OCI-LY1 (cell line): ENCODE data around the gene UHRF2.
"Not testable (repeated sequence)": the region's sequence is repeated elsewhere in the genome, so short reads cannot be mapped to it uniquely, and the experiment has no call there.

Source experiments
- H2AFZ ChIP-seq: fragments of 200-600 bp; sonication (generic), shearing (Covaris generic); 2 replicates; pipeline ENCODE4 v1.6.0; 2014; ENCODE audit warnings: antibody characterized with exemption, mild to moderate bottlenecking, low read length
- H3F3A ChIP-seq: fragments of 200-600 bp; sonication (generic), shearing (Covaris generic); 2 replicates; pipeline ENCODE4 v1.6.0; 2014; ENCODE audit warnings: mild to moderate bottlenecking, antibody characterized with exemption, low read length, moderate library complexity; ENCODE audit not compliant: insufficient read depth
- H3K27ac ChIP-seq: fragments of 200-600 bp; sonication (generic); 2 replicates; pipeline ENCODE4 v1.5.1; 2014; ENCODE audit warnings: low read length, mixed run types, mild to moderate bottlenecking, low read depth; ENCODE audit not compliant: poor library complexity, severe bottlenecking
- H3K27me3 ChIP-seq: fragments of 200-600 bp; sonication (generic); 2 replicates; pipeline ENCODE4 v1.6.0; 2014; ENCODE audit warnings: antibody characterized with exemption, mild to moderate bottlenecking, low read length, moderate library complexity; ENCODE audit not compliant: insufficient read depth
- H3K36me3 ChIP-seq: fragments of 200-600 bp; sonication (generic); 2 replicates; pipeline ENCODE4 v1.6.1; 2014; ENCODE audit warnings: mild to moderate bottlenecking, antibody characterized with exemption, low read length, moderate library complexity, mixed read lengths; ENCODE audit not compliant: insufficient read depth
- H3K4me1 ChIP-seq: fragments of 200-600 bp; sonication (generic); 2 replicates; pipeline ENCODE4 v1.5.1; 2014; ENCODE audit warnings: mild to moderate bottlenecking, low read length, moderate library complexity; ENCODE audit not compliant: insufficient read depth, severe bottlenecking
- H3K4me2 ChIP-seq: fragments of 200-600 bp; sonication (generic), shearing (Covaris generic); 2 replicates; pipeline ENCODE4 v1.6.1; 2014; ENCODE audit warnings: low read length
- H3K4me3 ChIP-seq: fragments of 200-600 bp; sonication (generic); 2 replicates; pipeline ENCODE4 v1.5.1; 2014; ENCODE audit warnings: low read length, low read depth, mild to moderate bottlenecking, mixed read lengths; ENCODE audit not compliant: poor library complexity, severe bottlenecking
- H3K79me2 ChIP-seq: fragments of 200-600 bp; shearing (Covaris generic); 2 replicates; pipeline ENCODE4 v1.6.1; 2016; ENCODE audit warnings: mixed run types, low read length, mixed read lengths; ENCODE audit not compliant: insufficient read depth
- H3K9ac ChIP-seq: fragments of 200-600 bp; sonication (generic), shearing (Covaris generic); 2 replicates; pipeline ENCODE4 v1.6.1; 2014; ENCODE audit warnings: mild to moderate bottlenecking, low read length, mixed read lengths
- H3K9me2 ChIP-seq: fragments of 200-600 bp; sonication (generic), shearing (Covaris generic); 2 replicates; pipeline ENCODE4 v1.6.1; 2014; ENCODE audit warnings: low read depth, mild to moderate bottlenecking, low read length, mixed read lengths
- H3K9me3 ChIP-seq: fragments of 200-600 bp; shearing (Covaris generic); 2 replicates; pipeline ENCODE4 v1.6.1; 2014; ENCODE audit warnings: low read length, mixed read lengths
- H4K20me1 ChIP-seq: fragments of 200-600 bp; sonication (generic), shearing (Covaris generic); 2 replicates; pipeline ENCODE4 v1.6.0; 2016; ENCODE audit warnings: mild to moderate bottlenecking, low read length; ENCODE audit not compliant: insufficient read depth
- CTCF ChIP-seq: fragments of 200-600 bp; sonication (generic), shearing (Covaris generic); IDR thresholded peaks from 2 replicates; pipeline ENCODE4 v1.5.1; 2017; ENCODE audit warnings: mild to moderate bottlenecking, antibody characterized with exemption, low read length, moderate library complexity, mixed read lengths
- EZH2 ChIP-seq: fragments of 200-600 bp; sonication (generic), shearing (Covaris generic); IDR thresholded peaks from 2 replicates; pipeline ENCODE4 v1.8.0; 2017; ENCODE audit warnings: borderline replicate concordance, mixed run types, mild to moderate bottlenecking, antibody characterized with exemption, low read length, moderate library complexity, mixed read lengths

Gene UHRF2

DNA sequence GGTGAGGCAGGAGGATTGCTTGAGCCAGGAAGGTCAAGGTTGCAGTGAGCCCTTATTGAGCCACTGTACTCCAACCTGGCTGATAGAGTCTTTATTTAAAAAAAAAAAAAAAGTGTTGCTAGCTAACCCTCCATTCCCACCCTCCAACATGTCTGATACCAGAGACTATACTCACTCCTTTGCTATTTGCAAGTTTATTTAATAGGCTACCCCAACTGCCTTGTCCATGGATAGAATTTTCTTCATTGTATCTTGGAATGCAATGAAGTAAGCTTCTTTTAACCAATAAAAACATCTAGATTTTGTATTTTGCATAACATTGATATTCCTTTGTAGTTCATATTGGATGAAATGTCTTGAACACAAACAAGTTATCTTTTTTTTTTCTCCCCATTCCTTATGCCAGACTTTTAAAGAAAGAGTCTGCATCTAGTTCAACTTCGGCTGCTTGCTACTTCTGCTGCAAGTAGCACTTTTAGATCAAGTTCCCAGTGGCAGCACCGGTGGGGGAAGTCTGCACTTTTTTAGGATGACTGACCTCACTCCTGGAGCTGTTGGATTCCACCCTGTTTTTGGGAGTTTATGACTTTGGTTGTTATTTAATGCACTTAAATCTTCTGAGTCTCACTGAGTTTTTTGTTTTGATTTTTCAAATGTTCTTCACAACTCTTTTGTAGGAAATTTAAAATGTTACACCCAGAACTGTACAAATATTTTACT, 112.5 kb downstream of the UHRF2 start:
- no peak overlapping the region for H3K9ac ChIP-seq
- H3K79me2 ChIP-seq = no peaks in the 10 kb centered on the region
- H3K36me3 ChIP-seq = no peaks in the 10 kb centered on the region
- H3K9me2 ChIP-seq = no peaks in the 10 kb centered on the region
- no peak for TF ChIP-seq CTCF
- no peak for TF ChIP-seq EZH2
- H4K20me1 ChIP-seq = no peaks in the 10 kb centered on the region
- H3K4me3 ChIP-seq = no peak overlapping the region
- no peaks in the 10 kb centered on the region for H3K9me3 ChIP-seq
- no peak overlapping the region for H2AFZ ChIP-seq
- no peaks in the 10 kb centered on the region for H3K4me1 ChIP-seq
- H3K27me3 ChIP-seq = no peaks in the 10 kb centered on the region
- no peak overlapping the region for H3K27ac ChIP-seq
- no peaks in the 10 kb centered on the region for H3F3A ChIP-seq
- no peak overlapping the region for H3K4me2 ChIP-seq

GRCh38 chr9:6535594-6535993, 122.6 kb downstream of the UHRF2 start:
- Histone ChIP-seq H3K9ac (no peak overlapping the region), H3K79me2 (no peaks in the 10 kb centered on the region), H3K4me2 (no peak overlapping the region), H3F3A (no peaks in the 10 kb centered on the region), H3K36me3 (no peaks in the 10 kb centered on the region), H3K27me3 (no peaks in the 10 kb centered on the region), H3K9me2 (no peaks in the 10 kb centered on the region), H4K20me1 (no peaks in the 10 kb centered on the region), H3K4me1 (no peaks in the 10 kb centered on the region), H3K27ac (no peak overlapping the region), H3K4me3 (no peak overlapping the region), H3K9me3 (no peaks in the 10 kb centered on the region), H2AFZ (no peak overlapping the region)
- TF ChIP-seq CTCF (no peak), EZH2 (no peak)

DNA sequence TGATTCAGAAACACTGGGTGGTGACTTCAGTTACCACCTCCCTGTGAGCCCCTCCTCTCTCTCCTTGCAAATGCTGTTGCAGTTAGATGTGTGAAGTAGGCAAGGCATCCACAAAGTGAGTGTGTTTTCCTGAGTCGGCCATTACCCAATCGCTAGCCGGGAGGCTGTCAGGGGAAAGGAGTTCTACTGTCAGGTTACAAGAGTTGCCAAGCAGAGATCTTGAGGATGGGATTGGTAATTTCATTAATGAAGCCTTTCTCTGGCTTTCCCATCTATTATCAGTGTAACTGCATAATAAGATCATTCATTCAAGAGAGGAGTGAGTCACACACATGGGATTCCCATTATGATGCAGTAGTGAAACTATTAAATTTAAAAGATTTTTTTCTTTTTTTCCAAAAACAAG, 125.7 kb downstream of the UHRF2 start:
- Histone ChIP-seq H3F3A (no peaks in the 10 kb centered on the region), H3K9me3 (no peaks in the 10 kb centered on the region), H2AFZ (no peak overlapping the region), H3K4me2 (no peak overlapping the region), H3K4me3 (no peak overlapping the region), H3K9me2 (no peaks in the 10 kb centered on the region), H3K79me2 (no peaks in the 10 kb centered on the region), H3K36me3 (no peaks in the 10 kb centered on the region), H3K9ac (no peak overlapping the region), H3K27ac (no peak overlapping the region), H3K4me1 (no peaks in the 10 kb centered on the region), H3K27me3 (no peaks in the 10 kb centered on the region), H4K20me1 (no peaks in the 10 kb centered on the region)
- TF ChIP-seq CTCF (no peak), EZH2 (no peak)

DNA sequence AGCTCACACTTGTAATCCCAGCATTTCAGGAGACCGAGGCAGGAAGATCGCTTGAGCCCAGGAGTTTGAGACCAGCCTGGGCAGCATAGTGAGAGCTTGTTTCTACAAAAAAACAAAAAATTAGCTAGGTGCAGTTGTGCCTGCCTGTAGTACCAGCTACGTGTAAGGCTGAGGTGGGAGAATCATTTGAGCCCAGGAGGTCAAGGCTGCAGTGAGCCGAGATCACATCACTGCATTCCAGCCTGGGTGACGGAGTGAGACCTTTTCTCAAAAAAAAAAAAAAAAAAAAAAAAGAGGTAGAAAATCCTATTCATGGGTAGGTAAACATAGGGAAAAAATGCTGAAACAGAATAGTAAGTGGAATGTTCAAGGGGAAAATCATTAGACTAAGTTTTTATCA, 129.6 kb downstream of the UHRF2 start:
- not testable (repeated sequence) for H3K9ac ChIP-seq

More for the DNA sequence above, 129.6 kb downstream of the UHRF2 start:
- H2AFZ ChIP-seq, H3K36me3 ChIP-seq, H3K27me3 ChIP-seq, H3K27ac ChIP-seq, H3K4me2 ChIP-seq, H3K79me2 ChIP-seq, H3K4me1 ChIP-seq, H4K20me1 ChIP-seq, H3K9me2 ChIP-seq, H3K9me3 ChIP-seq, H3K4me3 ChIP-seq, H3F3A ChIP-seq: not testable (repeated sequence)
